GM18498 (cell line): ENCODE measurements around the gene ID2.

ENCODE experiments used
- ATAC-seq: cut with Tn5 transposase; IDR thresholded peaks from one replicate; pipeline ENCODE4 v1.9.1; 2021; ENCODE audit warnings: mild to moderate bottlenecking, moderate library complexity; ENCODE audit not compliant: unreplicated experiment

Gene ID2

DNA sequence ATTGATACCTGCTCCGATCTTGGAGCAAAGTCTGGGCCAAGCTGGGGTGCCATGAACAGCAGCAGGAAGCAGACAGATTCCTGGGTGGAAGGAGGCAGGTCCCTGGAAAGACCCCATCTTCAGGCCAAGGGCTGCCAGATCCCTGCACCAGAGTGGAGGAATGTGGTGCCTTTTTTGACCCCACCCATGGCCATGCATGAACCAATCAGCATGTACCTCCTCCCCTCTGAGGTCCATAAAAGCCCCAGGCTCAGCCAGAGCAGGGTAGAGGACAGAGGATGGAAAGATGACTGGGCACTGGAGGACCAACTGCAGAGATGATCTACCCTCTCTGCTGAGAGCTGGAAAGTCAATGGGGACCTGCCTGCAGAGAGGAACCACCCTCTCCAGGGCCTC, 34.4 kb upstream of the ID2 start:
- ATAC-seq, result no peak

DNA sequence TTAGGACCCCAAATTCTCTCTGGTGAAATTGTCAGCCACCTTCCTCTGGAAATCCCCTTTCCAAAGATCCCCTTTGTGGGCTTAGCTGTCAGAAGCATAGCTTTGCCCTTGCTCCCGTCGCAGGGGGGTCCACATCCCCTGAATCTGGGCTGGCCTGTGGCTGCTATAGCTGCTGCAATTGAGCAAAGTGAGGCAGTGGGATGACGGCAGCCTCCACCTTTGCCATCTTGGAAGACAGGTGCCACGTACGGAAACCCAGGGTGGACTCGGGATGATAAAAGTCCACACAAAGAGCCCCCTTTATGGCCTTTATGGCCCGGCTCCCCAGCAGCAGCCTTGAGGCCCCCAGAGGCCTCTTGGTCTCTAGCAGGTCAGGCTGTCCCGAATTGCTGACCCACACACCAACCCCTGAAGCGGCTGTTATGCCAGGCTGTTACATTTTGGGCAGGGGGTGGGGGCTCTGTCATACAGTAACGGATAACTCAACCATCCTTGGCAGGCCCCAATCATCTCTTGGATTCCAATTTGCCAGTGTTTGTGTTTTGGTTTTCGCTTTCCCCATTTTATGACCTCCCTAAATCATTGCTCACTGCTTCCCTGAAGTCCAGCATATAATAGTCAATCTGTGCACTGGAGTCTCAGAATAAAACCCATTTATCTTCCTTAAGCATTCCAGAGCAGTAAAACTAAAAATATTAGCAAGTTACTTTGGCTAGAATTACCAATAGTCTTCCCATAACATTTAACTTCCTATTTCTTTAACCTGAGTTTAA, 33.2 kb upstream of the ID2 start:
- ATAC-seq, result no peak

DNA sequence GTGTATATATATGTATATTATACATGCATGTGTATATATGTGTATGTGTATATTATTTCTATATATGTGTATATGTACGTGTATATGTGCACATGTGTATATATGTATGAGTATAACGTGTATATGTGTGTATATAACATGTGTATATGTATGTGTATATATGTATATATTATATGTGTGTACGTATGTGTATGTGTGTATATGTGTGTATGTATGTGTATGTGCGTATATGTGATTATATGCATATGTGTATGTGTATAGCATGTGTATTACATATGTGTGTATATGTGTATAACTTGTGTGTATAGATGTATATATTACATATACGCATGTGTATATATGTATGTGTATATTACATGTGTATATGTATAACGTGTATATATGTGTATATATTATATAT, 32.1 kb upstream of the ID2 start:
- ATAC-seq, result no peak

DNA sequence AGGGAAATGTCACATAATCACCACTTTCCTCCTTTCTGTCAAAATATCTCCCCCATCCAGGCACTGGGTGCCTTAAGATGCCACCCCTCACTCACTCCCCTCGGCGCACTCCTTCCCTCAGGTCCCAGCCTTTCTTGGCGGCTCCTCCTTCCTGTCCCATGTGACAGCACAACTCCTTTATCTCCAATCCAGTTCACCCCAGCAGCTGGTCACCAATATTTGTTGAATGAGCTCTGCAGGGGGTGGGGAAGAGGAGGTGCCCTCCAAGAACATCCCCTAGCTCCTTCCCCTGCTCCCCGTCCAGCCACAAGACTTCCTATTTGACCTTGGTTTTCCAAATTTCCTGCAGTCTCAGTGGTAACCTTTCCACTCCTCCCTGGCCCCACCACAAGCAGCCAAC, 31.6 kb upstream of the ID2 start:
- ATAC-seq, result no peak

DNA sequence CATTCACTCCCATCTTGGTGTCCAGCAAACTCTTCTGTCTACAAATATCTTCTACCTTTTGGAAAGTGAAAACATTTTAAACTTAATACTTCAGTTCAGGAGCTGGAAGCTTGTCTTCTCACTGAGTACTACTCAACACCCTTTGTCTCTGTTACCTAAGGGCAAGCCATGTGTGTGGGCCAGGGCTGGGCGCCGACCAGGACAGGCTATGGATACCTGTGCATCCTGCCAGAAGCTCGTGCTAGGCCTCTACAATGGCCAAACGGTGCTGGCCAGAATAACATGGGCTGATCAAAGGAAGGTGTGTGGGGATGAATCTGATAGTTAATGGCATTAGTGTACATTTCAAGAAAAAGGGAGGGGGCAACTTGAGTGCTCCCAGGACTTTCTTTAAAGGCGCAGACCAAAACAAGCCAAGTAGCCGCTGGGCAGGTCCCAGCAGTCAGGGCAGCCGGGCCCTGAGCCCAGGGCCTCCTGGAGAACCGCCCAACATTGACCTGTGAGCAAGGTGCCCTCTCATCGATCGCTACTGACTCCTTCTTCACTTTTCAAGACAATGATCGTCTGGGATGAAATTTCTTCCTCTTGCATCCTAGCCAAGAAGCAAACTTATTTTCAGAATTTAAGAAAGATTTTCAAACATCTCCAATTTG, 29.0 kb upstream of the ID2 start:
- no peak for ATAC-seq

DNA sequence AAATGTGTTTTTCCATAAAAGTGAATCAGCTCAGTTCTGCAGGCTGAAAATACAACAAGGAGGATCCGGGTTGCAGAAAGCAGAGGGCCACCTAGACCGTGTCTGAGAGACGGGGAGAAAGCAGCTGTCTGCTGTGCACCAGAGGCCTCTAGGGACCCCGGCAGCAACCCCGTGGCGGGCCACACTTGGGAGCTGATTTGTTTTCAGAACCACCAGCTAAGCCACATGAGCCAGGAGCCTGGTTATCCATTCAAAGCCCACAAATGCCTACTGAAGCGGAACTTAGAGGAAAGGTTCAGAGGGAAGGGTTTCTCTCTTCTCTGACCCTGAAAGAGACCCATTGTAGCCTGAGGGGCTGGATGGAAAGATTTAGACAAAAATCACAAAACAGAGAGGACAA, 28.4 kb upstream of the ID2 start:
- no peak for ATAC-seq

DNA sequence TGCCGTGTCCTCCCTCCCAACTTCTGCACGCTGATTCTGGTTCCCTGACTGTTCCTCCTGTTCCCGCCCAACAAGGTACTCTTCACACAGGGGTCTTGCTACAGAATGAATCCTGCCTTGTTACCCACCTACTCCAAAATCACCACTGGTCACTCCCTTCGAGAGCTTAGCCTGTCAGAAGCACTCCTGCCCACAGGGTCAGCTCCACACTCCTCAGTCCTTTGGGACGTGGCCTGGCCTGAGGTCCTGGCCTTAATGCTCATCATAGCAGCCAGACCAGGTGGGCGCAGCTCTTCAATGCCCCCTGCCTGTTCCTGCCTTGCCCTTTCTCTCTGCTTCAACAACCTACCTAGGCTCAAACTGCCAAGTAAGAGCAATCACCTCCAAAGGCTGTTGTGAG, 27.8 kb upstream of the ID2 start:
- ATAC-seq, result no peak

DNA sequence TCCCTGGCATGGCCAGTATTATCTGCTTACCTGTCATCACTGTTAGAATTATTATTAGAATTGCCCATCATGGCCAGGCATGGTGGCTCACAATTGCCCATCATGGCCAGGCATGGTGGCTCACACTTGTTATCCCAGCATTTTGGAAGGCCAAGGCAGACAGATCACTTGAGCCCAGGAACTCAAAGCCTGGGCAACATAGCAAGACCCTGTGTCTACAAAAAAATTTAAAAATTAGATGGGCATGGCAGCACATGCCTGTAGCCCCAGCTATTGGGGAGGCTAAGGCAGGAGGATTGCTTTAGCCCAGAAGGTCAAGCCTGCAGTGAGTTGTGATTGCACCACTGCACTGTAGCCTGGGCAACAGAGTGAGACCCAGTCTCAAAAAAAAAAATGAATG, 27.4 kb upstream of the ID2 start:
- no peak for ATAC-seq

DNA sequence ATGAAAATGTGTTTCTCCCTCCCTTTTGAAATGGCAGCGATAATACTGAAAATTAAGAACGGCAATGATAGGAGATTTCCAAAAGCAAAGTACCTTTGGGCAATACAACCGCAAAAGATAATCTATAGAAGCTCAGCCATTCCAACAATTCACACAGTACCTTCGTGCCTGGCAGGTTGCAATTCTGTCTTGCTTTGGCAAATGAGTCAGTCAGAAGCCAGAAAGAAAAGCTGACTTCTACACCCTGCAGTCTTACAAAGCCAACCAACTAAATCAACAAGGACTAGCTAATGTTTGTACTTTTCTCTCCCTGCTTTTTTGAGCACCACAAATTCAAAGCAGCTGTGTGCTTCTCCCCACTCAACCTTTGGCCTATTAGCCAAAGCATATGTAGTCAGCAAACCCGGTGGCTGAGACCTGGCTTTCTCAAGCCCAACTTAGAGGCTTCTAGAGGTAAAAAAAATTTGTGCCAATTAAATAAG, 25.7 kb upstream of the ID2 start:
- no peak for ATAC-seq

DNA sequence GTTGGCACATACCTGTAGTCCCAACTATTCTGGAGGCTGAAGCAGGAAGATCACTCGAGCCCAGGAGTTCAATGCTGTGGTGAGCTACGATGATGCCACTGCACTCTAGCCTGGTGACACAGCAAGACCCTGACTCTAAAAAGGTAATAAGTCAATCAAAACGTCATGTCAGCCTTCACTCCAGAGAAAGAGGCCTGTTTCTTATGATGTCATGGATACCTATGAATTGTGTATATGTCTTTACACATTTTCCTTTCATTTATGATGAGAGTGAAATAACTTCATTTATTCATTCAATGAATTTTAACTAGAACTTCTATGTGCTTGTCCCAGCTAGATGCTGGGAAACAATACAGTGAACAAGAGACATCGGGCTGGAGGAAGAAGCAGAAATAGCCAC, 25.0 kb upstream of the ID2 start:
- ATAC-seq, result no peak

DNA sequence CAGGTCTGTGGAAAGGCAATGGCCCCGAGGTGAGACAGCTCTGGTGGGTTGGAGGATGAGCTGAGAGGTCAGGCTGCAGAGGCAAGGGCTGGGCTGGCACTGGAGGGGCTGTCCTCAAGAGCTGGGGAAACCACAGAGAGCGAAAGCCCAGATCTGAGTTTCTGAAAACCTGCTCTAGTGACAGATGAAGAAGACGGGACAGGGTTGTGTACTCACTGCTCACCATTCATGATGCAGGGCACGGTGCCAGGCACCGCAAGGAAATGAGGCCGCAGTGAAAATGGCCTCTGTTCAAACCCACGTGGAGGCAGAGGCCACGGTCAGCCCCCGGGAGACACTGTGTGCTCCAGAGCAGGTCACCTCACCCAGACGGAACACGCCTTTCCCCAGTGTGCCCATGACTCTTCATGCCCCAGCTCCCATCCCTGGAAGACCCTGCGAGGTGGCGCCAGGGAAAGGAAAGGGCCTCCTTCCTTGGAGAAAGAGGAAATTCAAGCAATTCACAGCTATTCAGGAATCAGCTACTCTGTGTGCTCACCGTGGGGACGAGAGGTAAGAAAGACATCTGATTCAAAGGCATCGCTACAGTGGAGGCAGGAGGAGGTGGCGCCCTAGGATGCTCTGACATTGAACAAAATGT, 24.3 kb upstream of the ID2 start:
- ATAC-seq, result peak; percentile 83

DNA sequence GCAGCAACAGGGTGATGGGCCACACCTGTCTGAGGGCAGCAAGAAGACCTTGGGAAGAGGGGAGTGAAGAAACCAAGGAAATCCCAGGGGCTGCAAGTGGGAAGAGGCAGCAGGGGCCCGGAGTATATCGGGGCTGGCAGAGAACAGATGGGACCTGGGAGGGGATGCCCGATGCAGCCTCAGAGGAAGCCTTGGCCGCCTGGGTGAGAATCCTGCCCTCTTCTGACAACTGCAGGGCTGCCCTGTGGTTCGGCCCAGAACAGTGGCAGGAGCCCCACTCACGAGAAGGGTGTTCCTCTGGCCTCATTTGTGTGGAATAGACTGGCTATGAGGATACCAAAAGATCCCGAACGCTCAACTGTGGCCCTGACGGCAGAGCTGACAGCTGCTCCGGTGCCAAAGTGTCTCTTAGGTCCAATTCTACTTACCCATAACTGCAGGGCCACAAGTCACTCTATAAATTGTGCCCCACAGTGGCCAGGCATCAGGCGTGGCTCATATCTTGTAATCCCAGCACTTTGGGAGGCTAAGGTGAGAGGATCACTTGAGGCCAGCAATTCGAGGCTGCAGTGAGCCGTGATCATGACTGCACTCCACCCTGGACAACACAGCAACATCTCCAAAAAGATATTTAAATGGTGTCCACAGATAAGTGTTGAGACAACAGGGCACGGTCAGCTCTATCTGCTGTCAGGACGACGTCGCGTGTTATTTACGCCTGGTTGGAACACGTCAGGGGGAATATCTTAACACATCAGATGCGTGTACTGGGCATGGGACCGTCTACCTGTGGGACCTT, 23.6 kb upstream of the ID2 start:
- no peak for ATAC-seq

DNA sequence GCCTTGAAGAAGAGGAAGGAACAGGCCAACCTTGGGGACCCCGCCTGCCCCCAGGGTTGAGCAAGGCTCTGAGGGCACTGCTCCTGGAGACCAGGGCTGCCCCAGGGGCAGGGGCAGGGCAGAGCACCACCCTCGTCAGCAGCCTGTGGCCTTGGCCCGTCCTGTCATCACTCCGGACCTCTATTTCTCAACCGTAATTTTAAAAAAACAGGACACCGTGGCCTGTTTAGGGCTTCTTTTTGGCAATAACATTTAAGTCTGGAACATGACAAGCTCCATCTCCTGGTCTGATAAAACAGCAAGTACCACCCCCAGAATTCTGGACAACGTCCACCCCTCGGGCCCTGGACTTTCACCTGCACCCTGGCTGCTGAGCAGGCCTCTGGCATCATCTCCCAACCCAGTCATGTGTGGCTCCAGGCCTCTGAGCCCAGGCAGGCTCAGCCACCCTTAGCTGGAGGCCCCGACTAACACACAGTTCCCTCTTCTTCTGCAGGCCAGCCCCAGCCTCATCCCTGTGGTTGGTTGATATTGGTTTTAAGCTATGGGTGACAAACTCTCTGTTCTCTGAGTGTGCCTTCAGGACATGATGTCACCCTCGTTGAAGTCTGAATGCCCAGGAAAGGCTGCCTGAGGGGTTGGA, 22.6 kb upstream of the ID2 start:
- ATAC-seq, result no peak

DNA sequence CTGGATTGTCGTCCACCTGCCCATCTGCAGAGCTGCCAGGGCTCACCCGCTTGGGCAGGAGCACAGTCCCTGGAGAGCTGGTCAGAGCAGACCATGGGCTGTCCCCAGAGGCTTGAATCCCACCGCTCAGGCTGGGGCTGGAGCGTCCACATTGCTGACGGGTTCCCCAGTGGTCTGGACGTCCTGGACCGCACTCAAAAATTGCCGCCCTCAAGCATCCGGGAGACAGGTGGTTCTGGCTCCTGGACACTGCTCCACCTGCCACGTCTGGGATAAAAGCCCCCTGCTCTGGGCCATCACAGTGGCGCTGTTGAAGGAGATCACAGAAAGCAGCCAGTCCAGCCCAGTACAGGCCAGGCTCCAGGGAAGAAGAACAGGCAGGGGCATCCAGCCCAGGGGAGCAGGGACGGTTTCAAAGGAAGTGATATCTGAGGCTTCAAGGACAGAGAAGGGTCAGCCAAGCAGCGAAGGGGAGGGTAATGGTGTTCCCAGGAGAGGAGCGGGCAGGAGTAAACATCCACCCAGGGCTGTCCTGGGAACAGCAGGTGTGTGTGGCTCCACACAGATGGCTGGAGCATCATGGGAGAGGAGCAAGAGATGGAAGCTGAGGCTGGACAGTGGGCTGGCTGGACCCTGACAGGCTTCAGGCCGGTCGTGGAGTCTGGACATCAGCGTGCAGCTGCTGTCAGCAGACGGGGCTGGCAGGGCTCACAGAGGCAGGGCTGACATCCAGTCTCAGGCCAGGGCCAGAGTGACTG, 21.9 kb upstream of the ID2 start:
- ATAC-seq, result no peak

DNA sequence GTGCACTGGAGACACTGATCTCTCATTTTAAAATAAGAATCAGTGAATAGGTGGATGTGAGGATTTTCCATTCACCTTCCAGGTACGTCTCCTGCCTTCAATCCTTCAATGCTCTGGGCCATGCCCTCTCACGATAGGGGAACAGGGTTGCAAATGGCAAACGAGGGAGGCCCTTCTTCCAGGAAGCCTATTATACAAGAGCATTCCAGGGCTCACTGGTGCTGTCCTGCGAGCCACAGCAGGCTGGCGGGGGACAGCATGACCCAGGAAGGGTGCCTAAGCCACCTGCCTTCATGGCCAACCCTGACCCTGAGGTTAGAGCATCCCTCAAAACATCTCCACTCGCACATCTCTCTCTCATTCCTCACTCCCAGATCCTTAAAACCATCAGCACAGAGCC, 20.6 kb upstream of the ID2 start:
- ATAC-seq, result no peak

DNA sequence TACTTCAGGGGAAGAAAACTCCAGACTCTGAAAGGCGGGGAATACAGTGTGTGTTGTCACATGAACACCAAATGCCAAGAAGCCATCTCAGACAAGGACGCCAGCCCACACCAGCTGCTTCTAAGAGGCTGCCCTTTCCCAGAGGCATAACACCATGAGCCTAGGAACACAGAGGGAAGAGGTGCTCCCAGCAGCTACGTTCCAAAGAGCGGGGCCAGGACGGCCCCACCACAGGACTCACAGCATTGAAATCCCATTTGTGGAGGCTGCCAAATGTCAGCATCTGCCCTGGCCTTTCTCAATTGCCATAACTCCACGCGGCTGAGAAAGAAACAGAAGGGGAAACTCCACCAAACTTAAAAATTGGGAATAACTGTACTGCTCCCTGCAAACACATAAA, 20.1 kb upstream of the ID2 start:
- ATAC-seq, result no peak

DNA sequence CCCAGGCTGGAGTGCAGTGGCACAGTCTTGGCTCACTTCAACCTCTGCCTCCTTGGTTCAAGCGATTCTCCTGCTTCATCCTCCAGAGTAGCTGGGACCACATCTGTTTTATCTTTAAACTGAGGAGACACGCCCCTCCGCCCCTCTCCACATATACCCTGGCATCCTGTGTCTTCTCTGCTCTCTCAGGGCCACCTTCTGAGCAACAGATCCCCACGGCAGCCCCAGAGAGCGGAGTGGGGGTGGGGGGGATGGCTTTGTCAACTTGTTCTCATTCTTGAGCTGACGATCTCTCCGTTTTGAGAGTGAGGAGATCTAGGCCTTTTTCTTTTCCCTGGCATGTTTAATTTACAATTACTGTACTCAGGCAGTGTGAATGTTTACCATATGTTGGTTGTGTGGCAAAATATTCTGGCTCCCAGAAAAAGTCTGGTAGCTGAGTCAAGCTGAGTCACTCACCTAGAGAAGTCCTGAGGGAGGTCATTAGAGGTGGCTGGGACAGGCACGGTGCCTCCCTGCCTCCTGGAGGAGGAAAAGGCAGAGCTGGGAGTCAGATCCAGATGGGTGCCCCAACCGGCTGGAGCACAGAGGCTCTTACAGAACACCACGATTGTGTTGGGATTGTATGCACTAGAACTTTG, 19.5 kb upstream of the ID2 start:
- no peak for ATAC-seq

DNA sequence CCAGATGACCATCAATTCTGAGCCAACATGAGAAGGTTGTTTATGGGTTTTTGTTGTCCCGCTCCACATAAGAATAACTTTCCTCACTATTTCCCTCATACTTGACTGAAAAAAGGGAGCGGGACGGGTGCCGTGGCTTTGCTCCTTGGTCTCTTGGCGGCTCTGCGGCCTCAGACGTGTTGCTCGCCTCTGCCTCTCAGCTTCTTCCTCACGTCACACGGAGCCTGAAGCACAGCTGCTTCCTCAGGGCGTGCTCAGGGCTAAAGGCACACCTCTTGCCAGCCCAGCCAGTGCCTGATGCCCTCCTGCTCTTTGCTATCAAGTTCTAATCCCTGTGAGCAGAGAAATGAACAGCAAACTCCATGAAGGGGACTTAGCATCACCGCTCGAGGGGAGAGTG, 17.9 kb upstream of the ID2 start:
- ATAC-seq, result no peak

DNA sequence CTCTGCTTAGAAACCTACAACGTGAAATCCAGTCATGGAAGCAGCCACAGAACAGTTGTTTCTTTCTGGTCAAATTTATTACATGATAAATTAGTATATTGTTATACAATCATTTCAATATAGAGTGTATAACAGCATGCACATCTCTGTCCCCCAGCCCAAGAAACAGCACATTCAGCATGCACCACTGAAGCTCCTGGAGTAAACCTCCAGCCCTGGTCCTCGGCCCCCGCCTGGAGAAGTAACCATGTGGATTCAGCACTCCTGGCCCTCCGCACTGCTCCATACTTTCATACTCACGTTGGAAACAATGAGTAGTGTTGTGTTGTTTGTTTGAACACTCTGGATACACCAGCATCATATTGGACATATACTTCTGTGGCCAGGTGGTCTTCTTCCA, 15.3 kb upstream of the ID2 start:
- no peak for ATAC-seq
